IMR-90 (cell line): Measurements from ENCODE around the gene ARFIP2. TPM values are rescaled to one million over a fixed set of nuclear protein-coding genes. Genes with fewer than 3 reads are reported as not detected.

ENCODE experiments used
- ATAC-seq: fragments of 200-7000 bp; cut with Tn5 transposase; 2 replicates; pipeline ENCODE4 v1.9.1; 2020; ENCODE audit warnings: low read depth, mild to moderate bottlenecking, moderate library complexity
- BruUV-seq: library from RNA; stranded (reverse); fragments of 400-500 nt; replicated peaks from 2 replicates; lab custom pipeline; 2021; lab: Mats Ljungman, UMichigan
- CTCF ChIA-PET: fragments of 300-600 bp; formaldehyde crosslinking; extraction: SDS; loops from one replicate; lab custom pipeline; 2021; ENCODE audit warnings: antibody characterized with exemption; lab: Yijun Ruan, JAX
- POLR2A ChIA-PET: fragments of 300-600 bp; sonication (Branson Sonifier 250); formaldehyde crosslinking; loops from one replicate; lab custom pipeline; 2022; ENCODE audit warnings: antibody characterized with exemption; ENCODE audit not compliant: unreplicated experiment; lab: Charles Lee
- DNase-seq: peaks from one replicate; pipeline ENCODE4 v3.0.0; 2013
- H2AFZ ChIP-seq: replicated peaks from 2 replicates; pipeline ENCODE3; 2013; ENCODE audit warnings: low read length, mild to moderate bottlenecking; ENCODE audit not compliant: poor library complexity
- H2AK5ac ChIP-seq: 2 replicates; pipeline ENCODE4 v1.6.1; 2013; ENCODE audit warnings: low read depth, low read length, inconsistent platforms
- H2AK9ac ChIP-seq: replicated peaks from 2 replicates; pipeline ENCODE3; 2013; ENCODE audit warnings: mild to moderate bottlenecking, low read depth, low read length, moderate library complexity; ENCODE audit not compliant: poor library complexity
- H2BK120ac ChIP-seq: 2 replicates; pipeline ENCODE4 v1.6.1; 2013; ENCODE audit warnings: low read depth, low read length, inconsistent platforms
- H2BK15ac ChIP-seq: 3 replicates; pipeline ENCODE4 v1.6.1; 2013; ENCODE audit warnings: low read depth, low read length, inconsistent platforms
- H2BK20ac ChIP-seq: 2 replicates; pipeline ENCODE4 v1.6.1; 2013; ENCODE audit warnings: low read depth, mild to moderate bottlenecking, inconsistent platforms, low read length, moderate library complexity
- H2BK5ac ChIP-seq: 2 replicates; pipeline ENCODE4 v1.6.1; 2013; ENCODE audit warnings: mild to moderate bottlenecking, low read depth, low read length, inconsistent platforms; ENCODE audit not compliant: poor library complexity, severe bottlenecking
- H3K14ac ChIP-seq: replicated peaks from 2 replicates; pipeline ENCODE4 v1.6.1; 2013; ENCODE audit warnings: low read depth, low read length, inconsistent platforms
- H3K18ac ChIP-seq: 2 replicates; pipeline ENCODE4 v1.6.1; 2013; ENCODE audit warnings: low read depth, low read length, control low read depth
- H3K23ac ChIP-seq: 2 replicates; pipeline ENCODE4 v1.6.1; 2013; ENCODE audit warnings: low read depth, low read length, inconsistent platforms
- H3K27ac ChIP-seq: 2 replicates; pipeline ENCODE4 v1.5.1; 2013; ENCODE audit warnings: mild to moderate bottlenecking, control low read depth, low read length; ENCODE audit not compliant: insufficient read depth
- H3K27me3 ChIP-seq: 2 replicates; pipeline ENCODE4 v1.6.1; 2013; ENCODE audit warnings: low read length; ENCODE audit not compliant: control insufficient read depth, insufficient read depth
- H3K36me3 ChIP-seq: 2 replicates; pipeline ENCODE4 v1.6.1; 2013; ENCODE audit warnings: low read length, mixed read lengths; ENCODE audit not compliant: control insufficient read depth, insufficient read depth
- H3K4ac ChIP-seq: 2 replicates; pipeline ENCODE4 v1.6.1; 2013; ENCODE audit warnings: low read depth, low read length, inconsistent platforms
- H3K4me1 ChIP-seq: 2 replicates; pipeline ENCODE4 v1.6.1; 2013; ENCODE audit warnings: low read length, mixed read lengths; ENCODE audit not compliant: control insufficient read depth, insufficient read depth
- H3K4me2 ChIP-seq: 2 replicates; pipeline ENCODE4 v1.6.1; 2013; ENCODE audit warnings: low read depth, mild to moderate bottlenecking, control low read depth, low read length, moderate library complexity
- H3K4me3 ChIP-seq: 2 replicates; pipeline ENCODE4 v1.5.1; 2013; ENCODE audit warnings: low read depth, mild to moderate bottlenecking, control low read depth, low read length, moderate library complexity; ENCODE audit not compliant: insufficient read depth
- H3K56ac ChIP-seq: 2 replicates; pipeline ENCODE4 v1.6.1; 2013; ENCODE audit warnings: low read length, inconsistent platforms; ENCODE audit not compliant: insufficient read depth; ENCODE audit errors: extremely low read depth
- H3K79me1 ChIP-seq, 2 experiments: 2 replicates each; pipeline ENCODE4 v1.6.1; 2013; ENCODE audit warnings: low read length in 2 of 2, inconsistent platforms in 1 of 2, low read depth in 1 of 2
- H3K9ac ChIP-seq: 2 replicates; pipeline ENCODE4 v1.6.1; 2013; ENCODE audit warnings: low read depth, low read length, control low read depth
- H3K9me1 ChIP-seq: 2 replicates; pipeline ENCODE4 v1.6.1; 2013; ENCODE audit warnings: low read length, inconsistent platforms; ENCODE audit not compliant: insufficient read depth
- H3K9me3 ChIP-seq: 2 replicates; pipeline ENCODE4 v1.6.1; 2013; ENCODE audit warnings: low read length; ENCODE audit not compliant: control insufficient read depth, insufficient read depth
- H4K20me1 ChIP-seq: 2 replicates; pipeline ENCODE4 v1.6.1; 2013; ENCODE audit warnings: low read length, inconsistent platforms; ENCODE audit not compliant: insufficient read depth
- H4K5ac ChIP-seq: 2 replicates; pipeline ENCODE4 v1.6.1; 2013; ENCODE audit warnings: mild to moderate bottlenecking, low read depth, low read length, control low read depth
- H4K8ac ChIP-seq, 2 experiments: 2 replicates each; pipeline ENCODE4 v1.6.1; 2013; ENCODE audit warnings: low read depth in 2 of 2, low read length in 2 of 2, control low read depth in 1 of 2, inconsistent platforms in 1 of 2
- H4K91ac ChIP-seq: 2 replicates; pipeline ENCODE4 v1.6.1; 2013; ENCODE audit warnings: low read depth, low read length, inconsistent platforms; ENCODE audit not compliant: insufficient read depth
- BHLHE40 ChIP-seq: fragments of 150-350 bp; IDR thresholded peaks from 2 replicates; pipeline ENCODE4 v1.6.1; 2016; ENCODE audit warnings: mild to moderate bottlenecking, low read depth, low read length
- CEBPB ChIP-seq: IDR thresholded peaks from 2 replicates; pipeline ENCODE4 v1.6.1; 2012; ENCODE audit warnings: low read depth, low read length, improper control_type of control experiment
- CHD1 ChIP-seq: IDR thresholded peaks from 2 replicates; pipeline ENCODE4 v1.6.1; 2012; ENCODE audit warnings: low read depth, low read length, improper control_type of control experiment
- CTCF ChIP-seq: conservative IDR thresholded peaks from 2 replicates; pipeline ENCODE4 v1.5.1; 2012; ENCODE audit warnings: mild to moderate bottlenecking, low read depth, low read length, improper control_type of control experiment
- ELK1 ChIP-seq: fragments of 150-350 bp; IDR thresholded peaks from 2 replicates; pipeline ENCODE4 v1.6.1; 2016; ENCODE audit warnings: low read depth, mild to moderate bottlenecking, low read length, moderate library complexity, borderline replicate concordance
- FOS ChIP-seq: fragments of 150-350 bp; IDR thresholded peaks from 2 replicates; pipeline ENCODE4 v1.6.1; 2016; ENCODE audit warnings: low read depth, low read length
- MAFK ChIP-seq: IDR thresholded peaks from 2 replicates; pipeline ENCODE4 v1.6.1; 2012; ENCODE audit warnings: low read depth, low read length, improper control_type of control experiment
- MAZ ChIP-seq: IDR thresholded peaks from 2 replicates; pipeline ENCODE4 v1.6.1; 2012; ENCODE audit warnings: low read depth, mild to moderate bottlenecking, low read length, improper control_type of control experiment, moderate library complexity, borderline replicate concordance
- MXI1 ChIP-seq: IDR thresholded peaks from 2 replicates; pipeline ENCODE4 v1.6.1; 2012; ENCODE audit warnings: low read depth, mild to moderate bottlenecking, low read length, moderate library complexity, borderline replicate concordance
- NFE2L2 ChIP-seq: fragments of 150-350 bp; IDR thresholded peaks from 2 replicates; pipeline ENCODE4 v1.6.1; 2016; ENCODE audit warnings: low read depth, mild to moderate bottlenecking, low read length
- POLR2A ChIP-seq: IDR thresholded peaks from 2 replicates; pipeline ENCODE4 v1.6.1; 2012; ENCODE audit warnings: mild to moderate bottlenecking, low read depth, low read length
- RAD21 ChIP-seq: IDR thresholded peaks from 2 replicates; pipeline ENCODE4 v1.6.1; 2012; ENCODE audit warnings: low read length, improper control_type of control experiment
- RCOR1 ChIP-seq: IDR thresholded peaks from 2 replicates; pipeline ENCODE4 v1.6.1; 2012; ENCODE audit warnings: mild to moderate bottlenecking, low read length, improper control_type of control experiment; ENCODE audit not compliant: insufficient replicate concordance
- RFX5 ChIP-seq: IDR thresholded peaks from 2 replicates; pipeline ENCODE4 v1.8.0; 2012; ENCODE audit warnings: low read depth, mild to moderate bottlenecking, low read length, moderate library complexity
- SMC3 ChIP-seq: fragments of 150-350 bp; IDR thresholded peaks from 2 replicates; pipeline ENCODE4 v1.6.1; 2016; ENCODE audit warnings: low read depth, mild to moderate bottlenecking, antibody characterized with exemption, low read length, moderate library complexity
- USF2 ChIP-seq: fragments of 150-350 bp; IDR thresholded peaks from 2 replicates; pipeline ENCODE4 v1.6.1; 2017; ENCODE audit warnings: mild to moderate bottlenecking, antibody characterized with exemption, low read length, low read depth
- WGBS, 2 experiments: methylation state at CpG; one replicate each; pipeline versions ENCODE4 v1.1.5 to v1.1.7; 2013; ENCODE audit warnings: missing lambda C conversion rate in 2 of 2; ENCODE audit not compliant: insufficient read length in 1 of 2; ENCODE audit errors: extremely low coverage in 2 of 2; 5-methylcytosine and 5-hydroxymethylcytosine counted together
- dilution Hi-C: fragments of 300-500 bp; cut with HindIII; formaldehyde crosslinking; loops from one replicate; pipeline ENCODE4 v1.14.3; 2018; ENCODE audit warnings: low sequenced_read_pairs; ENCODE audit not compliant: unreplicated experiment
- in situ Hi-C: fragments of 300-500 bp; cut with MboI; formaldehyde crosslinking; loops from 3 replicates; pipeline ENCODE4 v1.14.3; 2019; ENCODE audit warnings: low sequenced_read_pairs, inconsistent platforms, mixed read lengths
- intact Hi-C: fragments of 100-400 bp; cut with micrococcal nuclease; formaldehyde crosslinking; loops from 2 replicates; pipeline ENCODE4 v1.10.0; 2022
- polyA plus RNA-seq, 3 experiments: library from polyadenylated mRNA; depleted of rRNA; stranded (reverse); fragments of >200 nt; gene quantifications; 2 replicates each; pipeline ENCODE4 v1.2.3, GENCODE V29; 2012; ENCODE audit warnings: low replicate concordance in 1 of 3
- total RNA-seq: library from RNA; depleted of rRNA; stranded (reverse); fragments of >200 nt; gene quantifications from 2 replicates; pipeline ENCODE4 v1.2.3, GENCODE V29; 2012

The ARFIP2 gene
- total and polyA plus RNA-seq, 2 of the 4 experiments (the other 2 are of a cell fraction): 84.4 to 93.9 TPM

GRCh38 chr11:6438979-6439571, 42.1 kb downstream of the ARFIP2 start:
- dilution Hi-C loops: no loop called here
- in situ Hi-C loops: no loop called here
- Histone ChIP-seq H3K9me1 (no peaks in the 10 kb centered on the region), H3K79me1 (no peaks in the 10 kb centered on the region), H3K18ac (no peak overlapping the region), H3K4me3 (no peak overlapping the region), H2AFZ (peak overlapping the region; percentile 54), H2BK20ac (no peak overlapping the region), H3K56ac (no peak overlapping the region), H2AK5ac (no peak overlapping the region), H3K9ac (no peak overlapping the region), H3K4me2 (no peak overlapping the region), H3K27me3 (no peaks in the 10 kb centered on the region), H3K4ac (no peak overlapping the region), H4K91ac (no peak overlapping the region), H2BK15ac (no peak overlapping the region), H2BK120ac (no peak overlapping the region), H3K4me1 (no peaks in the 10 kb centered on the region), H2BK5ac (no peak overlapping the region), H3K9me3 (no peaks in the 10 kb centered on the region), H3K23ac (no peak overlapping the region), H2AK9ac (no peak overlapping the region), H4K20me1 (no peaks in the 10 kb centered on the region), H3K27ac (no peak overlapping the region), H3K36me3 (no peaks in the 10 kb centered on the region), H4K5ac (no peak overlapping the region), H4K8ac (no peak overlapping the region), H3K14ac (no peak overlapping the region)
- no TSS peak for BruUV-seq
- TF ChIP-seq MXI1 (peak; percentile 69; the same call in 1 of the 2 replicates), MAFK (no peak), CTCF (peak; percentile 61), USF2 (no peak), POLR2A (no peak), RCOR1 (no peak), NFE2L2 (no peak), ELK1 (no peak), FOS (no peak), BHLHE40 (no peak), MAZ (no peak; the same call in 1 of the 2 replicates), RAD21 (peak; percentile 53), CHD1 (no peak), SMC3 (peak; percentile 63), CEBPB (no peak), RFX5 (no peak)
- DNase-seq (peak; percentile 59), ATAC-seq (peak; percentile 55)
- intact Hi-C loops: loop anchor here (1.0 kb wide), 1 partner anchor 267 kb away; no protein-coding TSS in a partner anchor
- ChIA-PET POLR2A (no interaction called here), CTCF (interaction anchor here (0.6 to 2.6 kb wide), 8 partner anchors 12 to 244 kb away, joined by 3 to 19 read pairs (median 3); partner anchors contain the start of gene MRPL17)
- 17% methylated on average over 1 of the region's 1 CpG; no CpG with 5 or more reads in 1 of the 2 experiments for WGBS, 2 experiments
